ENCODE measurements around the gene STKLD1. TPM values are rescaled to one million over a fixed set of nuclear protein-coding genes. Genes with fewer than 3 reads are reported as not detected.

STKLD1 gene
- total RNA-seq, 4 donors from 2014 or later: 0.68 to 1.5 TPM; not detected in 2

DNA sequence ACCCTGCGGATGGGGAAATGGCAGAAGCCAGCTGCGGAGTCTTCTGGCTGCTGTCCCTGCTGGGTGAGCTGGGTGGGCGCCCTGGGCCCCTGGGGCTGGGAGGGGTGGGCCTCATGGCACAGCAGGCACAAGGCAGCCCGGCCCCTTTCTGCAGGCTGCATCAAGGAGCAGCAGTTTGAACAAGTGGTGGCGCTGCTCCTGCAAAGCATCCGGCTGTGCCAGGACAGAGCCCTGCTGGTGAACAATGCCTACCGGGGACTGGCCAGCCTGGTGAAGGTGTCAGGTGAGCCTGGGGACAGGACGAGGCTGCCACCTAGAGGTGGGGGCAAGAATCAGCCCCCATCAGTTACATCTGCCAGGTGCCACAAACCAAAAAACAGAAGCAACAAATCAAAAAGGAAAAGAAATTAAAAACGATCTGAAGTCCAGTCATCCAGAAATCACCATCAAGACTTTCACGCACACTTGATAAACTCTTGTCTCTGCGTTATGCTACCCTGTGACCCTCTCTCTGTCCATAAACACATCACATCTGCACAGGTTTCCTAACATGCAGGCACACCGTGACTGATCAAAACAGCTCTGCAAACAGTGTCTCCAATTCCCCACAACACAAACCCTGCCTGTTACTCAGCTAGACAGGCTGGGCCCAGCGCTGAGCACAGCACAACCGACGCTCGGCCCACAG is 27.7 kb downstream of the STKLD1 start:
- WGBS, 2 donors (ENCODE audit: low coverage in 1 of 2): 50 to 73% methylated on average over 3 to 16 of the region's 16 CpGs
- TF ChIP-seq EP300 (IDR thresholded peaks at IDR 0.05; ENCODE audit: low read depth): no peak
- TF ChIP-seq, protein P1, sequence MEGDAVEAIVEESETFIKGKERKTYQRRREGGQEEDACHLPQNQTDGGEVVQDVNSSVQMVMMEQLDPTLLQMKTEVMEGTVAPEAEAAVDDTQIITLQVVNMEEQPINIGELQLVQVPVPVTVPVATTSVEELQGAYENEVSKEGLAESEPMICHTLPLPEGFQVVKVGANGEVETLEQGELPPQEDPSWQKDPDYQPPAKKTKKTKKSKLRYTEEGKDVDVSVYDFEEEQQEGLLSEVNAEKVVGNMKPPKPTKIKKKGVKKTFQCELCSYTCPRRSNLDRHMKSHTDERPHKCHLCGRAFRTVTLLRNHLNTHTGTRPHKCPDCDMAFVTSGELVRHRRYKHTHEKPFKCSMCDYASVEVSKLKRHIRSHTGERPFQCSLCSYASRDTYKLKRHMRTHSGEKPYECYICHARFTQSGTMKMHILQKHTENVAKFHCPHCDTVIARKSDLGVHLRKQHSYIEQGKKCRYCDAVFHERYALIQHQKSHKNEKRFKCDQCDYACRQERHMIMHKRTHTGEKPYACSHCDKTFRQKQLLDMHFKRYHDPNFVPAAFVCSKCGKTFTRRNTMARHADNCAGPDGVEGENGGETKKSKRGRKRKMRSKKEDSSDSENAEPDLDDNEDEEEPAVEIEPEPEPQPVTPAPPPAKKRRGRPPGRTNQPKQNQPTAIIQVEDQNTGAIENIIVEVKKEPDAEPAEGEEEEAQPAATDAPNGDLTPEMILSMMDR (IDR thresholded peaks at IDR 0.05): peak; percentile 43 to 80 (median 70)
- in situ Hi-C loops (cut with MboI; ENCODE audit: low pct_ligation_motif_present in 1 of 4, low pct_unique_long_range_greater_than_20kb in 1 of 4, low sequenced_read_pairs in 3 of 4): loop anchor here in 1 of 4 donors (10.0 kb wide), 1 partner anchor 81 kb away; no protein-coding TSS in a partner anchor
- peak; percentile 66 for DNase-seq
- no peaks in the 10 kb centered on the region for H3K4me1 ChIP-seq
- H3K9me3 ChIP-seq: no peaks in the 10 kb centered on the region
- H3K4me3 ChIP-seq: no peak overlapping the region
- intact Hi-C loops (cut with DNase I; ENCODE audit: low total_unique reads): no loop called here
- no peak overlapping the region for H3K27ac ChIP-seq
- H3K36me3 ChIP-seq: peaks cover 0 to 10% (median 0%) of the 10 kb centered on the region in 4 donors
- H3K27me3 ChIP-seq: no peaks in the 10 kb centered on the region

- Histone ChIP-seq H3K4me3 (no peak overlapping the region), H3K4me1 (no peaks in the 10 kb centered on the region), H3K27me3 (no peaks in the 10 kb centered on the region), H3K27ac (no peak overlapping the region), H3K9me3 (no peaks in the 10 kb centered on the region), H3K36me3 (peaks cover 0 to 12% (median 0%) of the 10 kb centered on the region in 4 donors)
- TF ChIP-seq EP300 (IDR thresholded peaks at IDR 0.05; ENCODE audit: low read depth) (no peak), POLR2A (IDR thresholded peaks at IDR 0.05) (no peak), POLR2AphosphoS5 (IDR thresholded peaks at IDR 0.05) (no peak)
- TF ChIP-seq, protein P1 (IDR thresholded peaks at IDR 0.05): no peak
- in situ Hi-C loops (cut with MboI; ENCODE audit: low pct_ligation_motif_present in 1 of 4, low pct_unique_long_range_greater_than_20kb in 1 of 4, low sequenced_read_pairs in 3 of 4): loop anchor here in 2 of 4 donors (5.0 to 10.0 kb wide), 2 partner anchors 78 to 80 kb away; no protein-coding TSS in a partner anchor
- no peak for DNase-seq
- intact Hi-C loops (cut with DNase I; ENCODE audit: low total_unique reads): no loop called here
- 83 to 100% methylated on average over 2 to 9 of the region's 12 CpGs for WGBS, 2 donors (ENCODE audit: low coverage in 1 of 2)
Observed at GRCh38 chr9:133404454-133405002, 28.4 kb downstream of the STKLD1 start.

- intact Hi-C loops (cut with DNase I; ENCODE audit: low total_unique reads): loop anchor here (2.0 kb wide), 1 partner anchor 81 kb away; no protein-coding TSS in a partner anchor
- H3K4me3 ChIP-seq: no peak overlapping the region
- H3K4me1 ChIP-seq: no peaks in the 10 kb centered on the region
- TF ChIP-seq POLR2A (IDR thresholded peaks at IDR 0.05) (no peak), POLR2AphosphoS5 (IDR thresholded peaks at IDR 0.05) (no peak), EP300 (IDR thresholded peaks at IDR 0.05; ENCODE audit: low read depth) (no peak)
- TF ChIP-seq, protein P1 (IDR thresholded peaks at IDR 0.05): no peak
- no peak overlapping the region for H3K27ac ChIP-seq
- DNase-seq: no peak
- in situ Hi-C loops (cut with MboI; ENCODE audit: low pct_ligation_motif_present in 1 of 4, low pct_unique_long_range_greater_than_20kb in 1 of 4, low sequenced_read_pairs in 3 of 4): loop anchor here in 2 of 4 donors (5.0 to 10.0 kb wide), 2 partner anchors 77 to 79 kb away; no protein-coding TSS in a partner anchor
- H3K36me3 ChIP-seq: peaks cover 0 to 20% (median 0%) of the 10 kb centered on the region in 4 donors
- H3K9me3 ChIP-seq: no peaks in the 10 kb centered on the region
- WGBS, 2 donors (ENCODE audit: low coverage in 1 of 2): 74 to 76% methylated on average over 3 to 16 of the region's 19 CpGs
- no peaks in the 10 kb centered on the region for H3K27me3 ChIP-seq
Observed at GRCh38 chr9:133405508-133406438, 29.6 kb downstream of the STKLD1 start.
